Endodermal cell (in vitro differentiated cells): ENCODE data around the gene HSD11B2. TPM values are rescaled to one million over a fixed set of nuclear protein-coding genes. Genes with fewer than 3 reads are reported as not detected.

Experiments
- DNase-seq: peaks from one replicate; pipeline ENCODE4 v3.0.0-alpha.2; 2017
- H3K27ac ChIP-seq: 2 replicates; pipeline ENCODE4 v1.5.1; 2013; ENCODE audit warnings: mild to moderate bottlenecking, low read depth, low read length, moderate library complexity
- H3K27me3 ChIP-seq: 2 replicates; pipeline ENCODE4 v1.6.1; 2013; ENCODE audit warnings: mild to moderate bottlenecking, low read length, moderate library complexity; ENCODE audit not compliant: insufficient read depth, control insufficient read depth, poor library complexity, severe bottlenecking
- H3K36me3 ChIP-seq: 2 replicates; pipeline ENCODE4 v1.7.0; 2013; ENCODE audit warnings: mild to moderate bottlenecking, low read length, moderate library complexity; ENCODE audit not compliant: control insufficient read depth, insufficient read depth
- H3K4me1 ChIP-seq: one replicate; pipeline ENCODE4 v1.7.0; 2013; ENCODE audit warnings: low read length; ENCODE audit not compliant: control insufficient read depth, insufficient read depth
- H3K4me3 ChIP-seq: 2 replicates; pipeline ENCODE4 v1.5.1; 2013; ENCODE audit warnings: mild to moderate bottlenecking, low read length, moderate library complexity
- H3K9ac ChIP-seq: 2 replicates; pipeline ENCODE4 v1.6.1; 2013; ENCODE audit warnings: mild to moderate bottlenecking, low read length, moderate library complexity; ENCODE audit not compliant: poor library complexity, severe bottlenecking; ENCODE audit errors: extremely low read depth
- H3K9me3 ChIP-seq: 2 replicates; pipeline ENCODE4 v1.6.1; 2013; ENCODE audit warnings: mild to moderate bottlenecking, low read length, moderate library complexity; ENCODE audit not compliant: control insufficient read depth
- H3K27ac Mint-ChIP-seq: 2 replicates; pipeline ENCODE4 v1.8.0; 2020; ENCODE audit warnings: mixed read lengths
- H3K27me3 Mint-ChIP-seq: 2 replicates; pipeline ENCODE4 v1.8.0; 2021; ENCODE audit warnings: mild to moderate bottlenecking, mixed read lengths; ENCODE audit not compliant: insufficient read depth
- H3K36me3 Mint-ChIP-seq: 2 replicates; pipeline ENCODE4 v1.8.0; 2020; ENCODE audit warnings: low read depth, mixed read lengths
- H3K4me1 Mint-ChIP-seq: 2 replicates; pipeline ENCODE4 v1.8.0; 2020; ENCODE audit warnings: mixed read lengths
- H3K4me3 Mint-ChIP-seq: 2 replicates; pipeline ENCODE4 v1.8.0; 2020; ENCODE audit warnings: mild to moderate bottlenecking, moderate library complexity, mixed read lengths
- H3K9me3 Mint-ChIP-seq: 2 replicates; pipeline ENCODE4 v1.8.0; 2020; ENCODE audit warnings: mild to moderate bottlenecking, mixed read lengths
- WGBS, 2 experiments: methylation state at CpG; one replicate each; pipeline versions ENCODE4 v1.1.5 to v1.1.7; 2013; ENCODE audit warnings: missing lambda C conversion rate in 2 of 2, mixed read lengths in 1 of 2; ENCODE audit not compliant: insufficient coverage in 1 of 2, insufficient read length in 1 of 2; 5-methylcytosine and 5-hydroxymethylcytosine counted together
- total RNA-seq, 2 donors: library from RNA; stranded (reverse); fragmentation: NEBNext Ultra II Directional in 1 of 2; extraction: Animal tissue kit (Norgen Biotek cat#: 25700) in 1 of 2; gene quantifications; 2 replicates in 1 of 2; 3 replicates in 1 of 2; pipeline ENCODE4 v1.2.1, GENCODE V29; 2021
- TF ChIP-seq, protein P1 (sequence below): fragments of 200-600 bp; sonication (generic); conservative IDR thresholded peaks from 2 replicates; pipeline ENCODE4 v1.5.0; 2021; ENCODE audit warnings: antibody characterized with exemption, mild to moderate bottlenecking

HSD11B2 gene
- total RNA-seq, 2 donors from 2014 or later = 10.4 to 14.7 TPM

DNA sequence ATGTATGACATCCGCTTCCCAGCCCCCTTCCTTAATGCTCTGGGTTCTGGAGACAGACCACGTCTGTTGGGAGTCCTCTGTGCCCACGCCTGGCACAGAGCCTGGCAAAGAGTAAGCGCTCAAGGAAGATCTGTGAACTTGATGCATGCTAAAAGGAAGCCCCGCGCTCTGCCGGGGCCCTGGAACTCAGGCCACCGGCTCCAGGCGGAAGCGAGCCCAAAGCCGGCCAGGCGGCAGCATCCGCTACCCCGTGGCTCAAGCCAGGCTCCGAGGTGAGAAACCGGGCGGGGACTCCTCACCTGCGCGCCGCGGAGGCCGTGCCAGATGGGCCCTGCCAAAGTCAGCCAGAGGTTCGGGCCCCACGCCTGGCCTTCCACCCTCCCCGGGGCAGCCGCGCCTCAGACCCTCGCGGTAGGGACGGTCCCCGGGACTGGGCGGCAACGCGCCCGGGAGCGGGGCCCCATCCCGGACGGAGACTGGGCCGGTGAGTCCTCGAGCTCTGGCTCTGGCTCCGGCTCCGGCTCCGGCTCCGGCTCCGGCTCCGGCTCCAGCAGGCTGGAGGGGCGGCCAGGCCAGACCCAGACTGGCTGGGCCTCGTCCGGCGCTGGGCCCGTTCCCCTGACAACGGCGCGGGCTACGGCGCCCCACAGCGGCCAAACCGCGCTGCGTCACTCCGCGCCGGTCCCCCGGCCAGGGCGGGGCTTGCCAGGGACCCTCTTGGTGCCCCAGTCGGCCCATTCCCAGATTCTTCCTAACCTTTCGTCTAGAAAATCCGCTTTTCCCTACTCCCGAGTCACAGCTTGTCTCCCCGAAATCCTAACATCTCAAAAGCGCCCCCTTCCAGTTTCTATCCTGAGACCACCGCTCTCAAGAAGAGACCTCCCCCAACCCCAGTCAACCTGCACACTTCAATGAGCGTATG, 14.8 kb upstream of the HSD11B2 start, which contains the start of gene ZDHHC1:
Gene ZDHHC1, minus strand, starts transcription at position 606 of the 922 bp plus-strand sequence. CDS start 8,702 bp downstream, outside the sequence.
- Histone ChIP-seq H3K36me3 (no peaks in the 10 kb centered on the region), H3K27ac (no peak within 1 kb of the TSS), H3K9ac (peak within 1 kb of the TSS; percentile 57), H3K27me3 (no peaks in the 10 kb centered on the region), H3K4me3 (peak within 1 kb of the TSS; percentile 81), H3K9me3 (no peaks in the 10 kb centered on the region), H3K4me1 (no peaks in the 10 kb centered on the region)
- Mint-ChIP-seq H3K4me1 (peaks cover 19% of the 10 kb centered on the region), H3K36me3 (no peaks in the 10 kb centered on the region), H3K4me3 (peak within 1 kb of the TSS; percentile 60), H3K9me3 (peaks cover 3% of the 10 kb centered on the region), H3K27me3 (peaks cover 4% of the 10 kb centered on the region), H3K27ac (peak within 1 kb of the TSS; percentile 65)
- TF ChIP-seq, protein P1, sequence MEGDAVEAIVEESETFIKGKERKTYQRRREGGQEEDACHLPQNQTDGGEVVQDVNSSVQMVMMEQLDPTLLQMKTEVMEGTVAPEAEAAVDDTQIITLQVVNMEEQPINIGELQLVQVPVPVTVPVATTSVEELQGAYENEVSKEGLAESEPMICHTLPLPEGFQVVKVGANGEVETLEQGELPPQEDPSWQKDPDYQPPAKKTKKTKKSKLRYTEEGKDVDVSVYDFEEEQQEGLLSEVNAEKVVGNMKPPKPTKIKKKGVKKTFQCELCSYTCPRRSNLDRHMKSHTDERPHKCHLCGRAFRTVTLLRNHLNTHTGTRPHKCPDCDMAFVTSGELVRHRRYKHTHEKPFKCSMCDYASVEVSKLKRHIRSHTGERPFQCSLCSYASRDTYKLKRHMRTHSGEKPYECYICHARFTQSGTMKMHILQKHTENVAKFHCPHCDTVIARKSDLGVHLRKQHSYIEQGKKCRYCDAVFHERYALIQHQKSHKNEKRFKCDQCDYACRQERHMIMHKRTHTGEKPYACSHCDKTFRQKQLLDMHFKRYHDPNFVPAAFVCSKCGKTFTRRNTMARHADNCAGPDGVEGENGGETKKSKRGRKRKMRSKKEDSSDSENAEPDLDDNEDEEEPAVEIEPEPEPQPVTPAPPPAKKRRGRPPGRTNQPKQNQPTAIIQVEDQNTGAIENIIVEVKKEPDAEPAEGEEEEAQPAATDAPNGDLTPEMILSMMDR = peak; percentile 68
- WGBS, 2 experiments = 12 to 30% methylated on average over 15 to 73 of the region's 73 CpGs
- DNase-seq = peak; percentile 92

DNA sequence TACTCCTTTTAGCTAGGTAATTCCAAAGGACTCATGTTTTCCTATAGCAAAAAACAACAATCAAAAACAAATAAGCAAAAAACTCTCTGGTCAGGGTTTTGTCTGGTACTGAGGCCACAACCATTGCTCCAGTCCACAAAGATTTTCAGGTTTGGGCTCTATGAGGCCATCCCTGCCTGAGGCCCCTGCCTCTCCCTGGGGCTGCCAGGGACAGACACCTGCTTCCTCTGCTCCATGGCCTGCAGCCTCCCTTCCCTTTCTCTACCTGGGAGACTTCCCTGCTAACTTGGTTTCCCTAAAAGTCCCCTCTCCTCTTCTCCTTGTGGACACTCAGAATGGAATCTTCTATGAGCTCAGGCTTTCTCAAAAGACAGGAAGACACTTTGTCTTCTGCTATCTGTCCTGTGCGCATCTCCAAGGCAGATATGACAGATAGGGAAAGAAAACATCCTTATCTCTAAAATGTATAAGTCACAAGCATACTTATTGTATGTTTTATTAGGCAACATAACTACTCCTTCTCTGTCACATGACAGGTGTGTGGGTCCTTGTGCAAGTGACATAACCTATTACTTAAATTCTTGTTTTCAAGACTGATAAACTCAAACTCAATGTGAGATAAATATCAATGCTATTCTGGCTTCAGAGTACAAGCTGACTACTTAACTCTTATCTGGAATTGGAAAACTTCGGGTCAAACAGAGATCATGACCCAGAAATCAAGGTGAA, 13.4 kb upstream of the HSD11B2 start:
- 90 to 100% methylated on average over 1 to 2 of the region's 2 CpGs for WGBS, 2 experiments
- no peak overlapping the region for H3K4me3 Mint-ChIP-seq
- H3K9me3 ChIP-seq = no peaks in the 10 kb centered on the region

DNA sequence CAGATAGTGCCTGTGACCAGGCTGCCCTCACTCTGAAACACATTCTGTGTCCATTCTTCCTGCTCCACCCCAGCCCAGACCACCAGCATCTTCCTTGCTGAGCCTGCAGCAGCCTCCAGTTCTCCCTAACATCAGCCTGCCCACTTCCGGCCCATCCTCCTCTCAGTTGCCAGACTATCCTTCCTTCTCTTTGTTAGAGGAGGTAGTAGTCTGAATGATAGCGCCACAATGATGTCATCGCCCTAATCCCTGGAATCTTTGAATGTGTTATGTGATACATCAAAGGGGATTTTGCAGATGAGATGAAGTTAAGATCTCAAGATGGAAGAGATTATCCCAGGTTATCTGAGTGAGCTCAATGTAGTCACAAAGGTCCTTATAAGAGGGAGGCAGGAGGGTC, 11.4 kb upstream of the HSD11B2 start:
- Histone ChIP-seq H3K27ac (no peak overlapping the region), H3K4me1 (peaks cover 9% of the 10 kb centered on the region), H3K36me3 (no peaks in the 10 kb centered on the region), H3K27me3 (no peaks in the 10 kb centered on the region), H3K9me3 (no peaks in the 10 kb centered on the region), H3K9ac (no peak overlapping the region), H3K4me3 (no peak overlapping the region)
- DNase-seq = no peak
- H3K27ac Mint-ChIP-seq = no peak overlapping the region
- H3K4me3 Mint-ChIP-seq = no peak overlapping the region
- no peaks in the 10 kb centered on the region for H3K36me3 Mint-ChIP-seq
- TF ChIP-seq, protein P1 = no peak
- H3K27me3 Mint-ChIP-seq = peaks cover 4% of the 10 kb centered on the region
- WGBS, 2 experiments = 95 to 100% methylated on average over 2 to 3 of the region's 3 CpGs
- H3K4me1 Mint-ChIP-seq = peaks cover 20% of the 10 kb centered on the region
- peaks cover 3% of the 10 kb centered on the region for H3K9me3 Mint-ChIP-seq

More for the DNA sequence above, 13.4 kb upstream of the HSD11B2 start:
- Mint-ChIP-seq H3K27me3 (peaks cover 4% of the 10 kb centered on the region), H3K9me3 (peaks cover 3% of the 10 kb centered on the region), H3K4me1 (peaks cover 16% of the 10 kb centered on the region), H3K27ac (no peak overlapping the region), H3K36me3 (no peaks in the 10 kb centered on the region)
- no peak for DNase-seq
- Histone ChIP-seq H3K4me1 (no peaks in the 10 kb centered on the region), H3K27me3 (no peaks in the 10 kb centered on the region), H3K27ac (no peak overlapping the region), H3K9ac (no peak overlapping the region), H3K36me3 (no peaks in the 10 kb centered on the region), H3K4me3 (no peak overlapping the region)
- TF ChIP-seq, protein P1 = no peak
